ENCODE data around the gene EPHB3.

Gene EPHB3

DNA sequence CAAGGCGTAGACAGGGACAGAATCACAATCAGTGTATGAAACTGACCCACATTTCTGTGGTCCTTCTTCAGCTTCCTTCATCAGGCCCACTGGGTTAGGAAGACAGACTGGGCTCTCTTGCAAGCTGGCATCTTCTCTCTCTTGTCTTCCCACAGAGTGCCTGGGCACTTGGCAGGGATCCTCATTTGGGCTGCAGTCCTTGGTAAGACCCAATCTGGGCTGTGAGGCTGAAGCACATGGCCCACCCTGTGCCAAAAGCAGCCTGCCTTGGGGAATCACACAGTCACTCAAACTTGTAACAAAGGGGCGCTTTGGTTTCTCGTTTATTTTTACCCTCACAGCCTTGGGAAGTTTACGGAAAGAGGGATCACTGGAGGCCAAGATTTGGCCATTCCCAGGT lies 8.2 kb upstream of the EPHB3 start:
- peaks cover 20% of the 10 kb centered on the region for H3K27me3 Mint-ChIP-seq
- H3K27ac Mint-ChIP-seq: no peak overlapping the region
- peaks cover 16% of the 10 kb centered on the region for H3K4me1 Mint-ChIP-seq (ENCODE audit: low read depth)
- H3K36me3 Mint-ChIP-seq (ENCODE audit: low read depth): no peaks in the 10 kb centered on the region
- no peak overlapping the region for H3K4me3 Mint-ChIP-seq
- no peaks in the 10 kb centered on the region for H3K9me3 Mint-ChIP-seq

DNA sequence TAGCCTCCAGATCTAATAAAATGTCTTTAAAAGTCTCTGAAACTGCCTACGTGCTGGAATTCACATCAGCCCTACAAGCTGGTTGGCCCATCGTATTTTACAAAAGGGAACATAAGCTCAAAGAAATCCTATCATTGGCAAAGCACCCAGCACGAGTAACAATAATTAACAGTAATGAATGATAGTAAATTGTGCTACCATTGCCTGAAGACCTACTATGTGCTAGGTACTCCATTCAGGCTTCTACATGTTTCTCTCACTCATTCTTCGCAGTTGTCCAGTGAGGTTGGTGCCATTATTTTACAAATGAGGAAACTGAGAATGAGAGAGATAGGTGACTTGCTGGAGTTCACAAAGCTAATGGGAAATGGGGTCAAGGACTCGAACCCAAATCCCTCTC lies 7.1 kb upstream of the EPHB3 start:
- Mint-ChIP-seq H3K4me1 (ENCODE audit: low read depth) (peaks cover 16% of the 10 kb centered on the region), H3K36me3 (ENCODE audit: low read depth) (no peaks in the 10 kb centered on the region), H3K27ac (no peak overlapping the region), H3K4me3 (no peak overlapping the region), H3K27me3 (peaks cover 23% of the 10 kb centered on the region), H3K9me3 (no peaks in the 10 kb centered on the region)

GRCh38 chr3:184556582-184557347 lies 4.8 kb upstream of the EPHB3 start:
- H3K9me3 Mint-ChIP-seq: no peaks in the 10 kb centered on the region
- H3K4me3 Mint-ChIP-seq: no peak overlapping the region
- H3K27me3 Mint-ChIP-seq: peaks cover 33% of the 10 kb centered on the region
- no peak overlapping the region for H3K27ac Mint-ChIP-seq
- H3K36me3 Mint-ChIP-seq (ENCODE audit: low read depth): no peaks in the 10 kb centered on the region
- H3K4me1 Mint-ChIP-seq (ENCODE audit: low read depth): peaks cover 27% of the 10 kb centered on the region

GRCh38 chr3:184557348-184557950 lies 4.1 kb upstream of the EPHB3 start:
- peaks cover 33% of the 10 kb centered on the region for H3K27me3 Mint-ChIP-seq
- no peak overlapping the region for H3K4me3 Mint-ChIP-seq
- H3K36me3 Mint-ChIP-seq (ENCODE audit: low read depth): no peaks in the 10 kb centered on the region
- H3K4me1 Mint-ChIP-seq (ENCODE audit: low read depth): peaks cover 27% of the 10 kb centered on the region
- H3K27ac Mint-ChIP-seq: no peak overlapping the region
- no peaks in the 10 kb centered on the region for H3K9me3 Mint-ChIP-seq

GRCh38 chr3:184558726-184559125 lies 2.9 kb upstream of the EPHB3 start:
- peaks cover 27% of the 10 kb centered on the region for H3K4me1 Mint-ChIP-seq (ENCODE audit: low read depth)
- peaks cover 33% of the 10 kb centered on the region for H3K27me3 Mint-ChIP-seq
- no peak overlapping the region for H3K4me3 Mint-ChIP-seq
- H3K27ac Mint-ChIP-seq: no peak overlapping the region
- H3K9me3 Mint-ChIP-seq: no peaks in the 10 kb centered on the region
- H3K36me3 Mint-ChIP-seq (ENCODE audit: low read depth): no peaks in the 10 kb centered on the region

DNA sequence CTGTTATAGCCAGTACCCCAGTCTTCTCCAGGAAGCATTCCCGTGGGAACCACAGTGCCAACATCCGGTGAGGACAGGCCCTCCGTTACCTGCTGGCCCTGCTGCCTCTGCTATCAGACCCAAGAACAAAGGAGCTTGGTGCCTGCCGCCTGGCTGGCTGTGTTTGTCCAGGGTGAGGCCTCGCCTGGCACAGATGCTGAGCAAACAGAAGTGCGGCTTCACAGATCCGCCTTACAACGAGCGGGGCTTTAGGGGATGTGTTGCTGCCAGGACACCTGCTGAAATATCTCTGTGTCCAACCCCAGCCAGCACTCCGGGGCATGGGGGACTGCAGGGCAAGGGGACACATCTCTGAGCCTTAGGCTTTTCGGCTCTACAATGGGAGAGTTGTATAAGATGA lies 2.2 kb upstream of the EPHB3 start:
- H3K9me3 Mint-ChIP-seq: no peaks in the 10 kb centered on the region
- H3K4me1 Mint-ChIP-seq (ENCODE audit: low read depth): peaks cover 27% of the 10 kb centered on the region
- no peak overlapping the region for H3K4me3 Mint-ChIP-seq
- no peak overlapping the region for H3K27ac Mint-ChIP-seq
- no peaks in the 10 kb centered on the region for H3K36me3 Mint-ChIP-seq (ENCODE audit: low read depth)
- H3K27me3 Mint-ChIP-seq: peaks cover 38% of the 10 kb centered on the region

DNA sequence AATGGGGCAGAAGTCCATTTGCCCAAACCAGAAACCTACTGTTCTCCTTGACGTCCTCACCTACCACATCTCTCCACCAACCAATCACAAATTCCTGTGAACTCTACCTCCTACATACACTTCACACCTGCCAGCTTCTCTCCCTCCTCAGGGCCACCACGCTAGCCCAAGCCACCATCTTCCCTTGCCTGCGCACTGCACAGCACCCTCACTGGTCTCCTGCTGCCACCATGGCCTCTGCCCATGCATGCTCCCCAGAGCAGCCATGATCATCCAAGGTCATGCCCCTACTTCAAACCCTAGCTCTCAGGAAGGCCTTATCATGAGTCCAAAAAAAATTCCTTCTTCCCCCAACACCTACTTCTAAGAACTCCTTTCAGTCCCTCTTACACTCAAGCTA lies 1.1 kb upstream of the EPHB3 start:
- H3K4me3 Mint-ChIP-seq: peak overlapping the region; percentile 66
- peaks cover 27% of the 10 kb centered on the region for H3K4me1 Mint-ChIP-seq (ENCODE audit: low read depth)
- no peaks in the 10 kb centered on the region for H3K36me3 Mint-ChIP-seq (ENCODE audit: low read depth)
- peak overlapping the region; percentile 27 for H3K27ac Mint-ChIP-seq
- no peaks in the 10 kb centered on the region for H3K9me3 Mint-ChIP-seq
- peaks cover 39% of the 10 kb centered on the region for H3K27me3 Mint-ChIP-seq

GRCh38 chr3:184561913-184562877 lies 610 bp downstream of the EPHB3 start:
- Mint-ChIP-seq H3K36me3 (ENCODE audit: low read depth) (no peaks in the 10 kb centered on the region), H3K4me3 (peak overlapping the region; percentile 66), H3K4me1 (ENCODE audit: low read depth) (peaks cover 14% of the 10 kb centered on the region), H3K9me3 (no peaks in the 10 kb centered on the region), H3K27me3 (peaks cover 39% of the 10 kb centered on the region), H3K27ac (no peak overlapping the region)

DNA sequence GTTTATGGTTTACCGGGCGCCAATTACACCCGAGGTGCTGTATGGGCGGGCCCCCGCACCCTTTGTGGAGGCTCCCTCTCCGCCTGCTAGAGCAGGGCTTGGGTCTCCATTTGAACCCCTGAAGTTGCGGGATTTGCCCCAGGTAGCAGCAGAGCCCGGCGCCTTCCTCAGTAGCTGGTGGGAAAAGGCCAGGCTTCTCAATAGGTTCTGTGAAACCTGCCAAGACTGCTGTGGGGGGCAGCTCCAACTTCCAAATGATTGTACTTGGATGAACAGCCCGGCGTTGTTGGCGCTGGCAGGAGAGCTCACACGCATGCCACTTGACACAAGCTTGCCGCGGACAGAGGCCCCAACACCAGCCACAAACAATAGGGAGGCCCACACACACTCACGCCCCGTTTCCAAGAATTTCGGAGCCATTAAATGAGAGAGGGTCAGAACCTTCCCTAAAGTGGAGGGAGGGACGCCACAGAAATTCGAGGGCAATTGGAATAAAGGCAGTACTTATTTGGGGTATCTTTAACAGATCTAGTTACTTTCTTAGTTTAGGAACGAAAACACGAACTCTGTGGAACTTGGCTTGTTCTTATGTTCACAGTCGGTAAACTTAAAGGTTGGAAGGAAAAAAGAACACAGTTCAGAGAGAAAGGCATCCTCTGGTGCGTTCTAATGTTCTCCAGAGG lies 1.4 kb downstream of the EPHB3 start:
- Mint-ChIP-seq H3K4me3 (peak overlapping the region; percentile 35), H3K36me3 (ENCODE audit: low read depth) (no peaks in the 10 kb centered on the region), H3K27me3 (peaks cover 39% of the 10 kb centered on the region), H3K9me3 (no peaks in the 10 kb centered on the region), H3K27ac (no peak overlapping the region), H3K4me1 (ENCODE audit: low read depth) (peaks cover 11% of the 10 kb centered on the region)

DNA sequence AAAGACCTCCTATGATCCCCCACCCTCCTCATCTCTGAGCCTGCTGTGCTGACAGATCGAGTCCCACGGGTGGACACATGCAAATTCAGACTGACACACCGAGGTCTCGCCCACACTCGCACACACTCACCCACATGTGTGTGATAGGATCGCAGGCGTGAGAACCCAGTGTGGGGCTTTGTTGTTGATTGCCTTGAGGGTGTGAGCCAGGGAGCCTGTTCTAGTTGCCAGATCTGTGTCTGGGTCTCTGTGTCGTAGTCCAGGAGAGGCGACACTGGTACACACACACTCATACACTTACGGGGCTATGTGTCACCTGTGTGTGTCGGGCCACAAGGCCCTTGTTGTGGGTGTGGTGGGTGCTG lies 2.0 kb downstream of the EPHB3 start:
- Mint-ChIP-seq H3K4me3 (peak overlapping the region; percentile 35), H3K27ac (no peak overlapping the region), H3K27me3 (peaks cover 40% of the 10 kb centered on the region), H3K9me3 (no peaks in the 10 kb centered on the region), H3K4me1 (ENCODE audit: low read depth) (peaks cover 15% of the 10 kb centered on the region), H3K36me3 (ENCODE audit: low read depth) (no peaks in the 10 kb centered on the region)

GRCh38 chr3:184563941-184564684 lies 2.5 kb downstream of the EPHB3 start:
- peaks cover 15% of the 10 kb centered on the region for H3K4me1 Mint-ChIP-seq (ENCODE audit: low read depth)
- H3K4me3 Mint-ChIP-seq: no peak overlapping the region
- peaks cover 38% of the 10 kb centered on the region for H3K27me3 Mint-ChIP-seq
- H3K36me3 Mint-ChIP-seq (ENCODE audit: low read depth): no peaks in the 10 kb centered on the region
- no peak overlapping the region for H3K27ac Mint-ChIP-seq
- H3K9me3 Mint-ChIP-seq: no peaks in the 10 kb centered on the region

DNA sequence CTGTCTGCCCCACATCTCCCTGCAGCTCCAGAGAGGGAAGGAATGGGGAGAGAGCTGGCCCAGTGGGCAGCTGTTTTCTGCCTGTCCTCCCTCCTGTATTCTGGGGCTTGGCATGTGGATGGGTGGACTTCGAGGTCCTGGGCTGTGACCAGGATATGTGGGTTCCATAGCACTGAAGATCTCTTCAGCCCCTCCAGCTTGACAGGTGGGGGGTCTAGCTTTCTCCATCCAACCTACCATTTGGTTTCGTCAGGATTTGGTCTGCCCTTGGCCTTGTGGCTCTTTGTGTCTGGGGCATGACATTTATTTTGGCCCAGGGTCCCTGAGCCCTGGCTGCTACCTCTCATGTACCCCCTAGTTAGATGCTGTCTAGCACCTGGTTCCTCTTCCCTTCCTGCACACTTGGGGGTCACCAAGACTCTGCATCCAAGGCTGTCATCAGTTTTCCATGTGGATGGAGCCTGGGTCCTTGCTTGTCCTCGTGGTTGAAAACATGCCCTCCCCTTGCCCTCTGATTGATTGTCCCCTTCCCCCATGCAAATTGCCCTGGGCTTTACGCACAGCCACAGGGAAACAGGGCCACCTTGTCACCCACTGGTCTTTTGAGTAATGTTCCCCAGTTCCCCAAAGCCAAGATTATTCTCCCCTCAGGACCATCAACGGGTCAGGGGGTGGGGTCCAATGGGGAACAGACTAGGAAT lies 3.2 kb downstream of the EPHB3 start:
- no peaks in the 10 kb centered on the region for H3K9me3 Mint-ChIP-seq
- H3K4me1 Mint-ChIP-seq (ENCODE audit: low read depth): peaks cover 15% of the 10 kb centered on the region
- H3K27me3 Mint-ChIP-seq: peaks cover 41% of the 10 kb centered on the region
- no peaks in the 10 kb centered on the region for H3K36me3 Mint-ChIP-seq (ENCODE audit: low read depth)
- no peak overlapping the region for H3K4me3 Mint-ChIP-seq
- H3K27ac Mint-ChIP-seq: no peak overlapping the region

DNA sequence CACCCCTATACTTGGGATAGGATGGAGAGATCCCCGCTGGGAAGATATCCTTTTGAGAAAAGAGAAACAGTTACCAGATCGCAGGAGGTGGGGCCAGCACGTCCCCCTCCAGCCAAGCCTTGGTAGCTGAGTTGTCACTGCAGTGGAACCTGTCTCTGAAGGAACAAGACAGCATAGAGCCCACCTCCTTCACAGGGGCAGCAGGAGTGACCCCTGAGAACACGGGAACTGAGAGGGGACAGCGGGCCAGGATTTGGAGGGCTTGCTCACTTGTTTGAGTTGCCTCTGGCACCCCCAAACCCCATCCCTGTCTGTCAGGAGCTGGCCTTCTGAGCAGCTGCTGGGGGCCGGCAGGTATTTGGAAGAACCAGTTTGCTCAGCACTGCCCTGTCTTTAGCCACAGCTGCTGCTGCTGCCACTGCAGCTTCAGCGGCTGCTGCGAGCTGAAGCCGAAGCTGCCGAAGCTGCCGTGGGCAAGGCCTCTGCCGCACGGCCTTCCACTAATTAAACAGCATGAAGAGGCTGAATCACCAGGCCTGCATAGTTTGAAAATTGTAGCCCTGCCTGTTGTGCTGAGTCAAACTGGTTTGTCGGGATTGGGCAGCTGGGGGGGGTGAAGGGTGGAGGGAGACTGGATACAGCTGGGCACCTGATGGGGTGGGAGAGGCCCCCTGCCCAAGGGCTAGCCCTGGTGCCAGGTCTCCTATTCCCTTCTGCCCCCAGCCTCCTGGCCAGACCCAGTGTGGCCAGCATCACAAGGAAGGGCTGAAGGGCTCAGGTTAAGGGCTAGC lies 4.0 kb downstream of the EPHB3 start:
- Mint-ChIP-seq H3K4me1 (ENCODE audit: low read depth) (peaks cover 11% of the 10 kb centered on the region), H3K4me3 (no peak overlapping the region)

More for the DNA sequence above, 4.0 kb downstream of the EPHB3 start:
- Mint-ChIP-seq H3K9me3 (no peaks in the 10 kb centered on the region), H3K27ac (no peak overlapping the region), H3K36me3 (ENCODE audit: low read depth) (no peaks in the 10 kb centered on the region), H3K27me3 (peaks cover 43% of the 10 kb centered on the region)

Data from stimulated activated naive CD8-positive, alpha-beta T cell treated with anti-CD3 and anti-CD28 coated beads, Interleukin-15, Interleukin-2, amounts not matched to agents 100 ng/mL and 50 ng/mL, for 24 hours (primary cell).